ENCODE measurements around the gene CPXM2. TPM values are rescaled to one million over a fixed set of nuclear protein-coding genes. Genes with fewer than 3 reads are reported as not detected.

CPXM2 gene
- total and polyA plus RNA-seq, 9 of the 15 experiments (the other 6 are each of a cell fraction or from before 2014, with no cell fraction given), result not detected

- WGBS (ENCODE audit: insufficient coverage, low coverage, missing lambda C conversion rate), result 0% methylated on average over 4 of the region's 4 CpGs
- CTCF ChIA-PET (ENCODE audit: low intra/inter-chr PET ratio), result no interaction called here
- in situ Hi-C loops (cut with MboI), result no loop called here
- H3K4me2 ChIP-seq (ENCODE audit: insufficient read depth, low read length), result no peak overlapping the region
- intact Hi-C loops (cut with micrococcal nuclease), result no loop called here
- no peak overlapping the region for H2AFZ ChIP-seq (ENCODE audit: low read depth, low read length)
- FAIRE-seq (no peak), DNase-seq (ENCODE audit: extremely low read depth in 1 of 4, low spot score in 3 of 4) (no peak), ATAC-seq (no peak)
- H3K4me3 ChIP-seq, result no peak overlapping the region
- no peaks in the 10 kb centered on the region for H3K9me1 ChIP-seq (ENCODE audit: control insufficient read depth, insufficient read depth, low read length)
- H4K20me1 ChIP-seq (replicated peaks; ENCODE audit: control insufficient read depth, insufficient read depth, low read length), result no peaks in the 10 kb centered on the region
- 0 out of 5 replicates have a peak, but pooled peaks cover 0 to 4% of the 10 kb centered on the region in 2 experiments for H3K27me3 ChIP-seq (ENCODE audit: control insufficient read depth in 2 of 2, insufficient read depth in 2 of 2, low read length in 2 of 2)
- no peaks in the 10 kb centered on the region for H3K36me3 ChIP-seq (ENCODE audit: control insufficient read depth, insufficient read depth, low read length)
- no peaks in the 10 kb centered on the region for H3K4me1 ChIP-seq (replicated peaks in 1 of 2; ENCODE audit: control insufficient read depth in 2 of 2, insufficient read depth in 2 of 2, low read length in 2 of 2)
- H3K27ac ChIP-seq (ENCODE audit: extremely low read depth, low read depth, low read length), result no peak overlapping the region
- H3K9me3 ChIP-seq (replicated peaks; ENCODE audit: control insufficient read depth, insufficient read depth, low read depth, low read length), result 0 out of 2 replicates have a peak, but pooled peaks cover 1% of the 10 kb centered on the region
- H3K79me2 ChIP-seq (ENCODE audit: control insufficient read depth, insufficient read depth, low read length), result no peaks in the 10 kb centered on the region
- no peak overlapping the region for H3K9ac ChIP-seq (ENCODE audit: insufficient read depth in 1 of 2, low read depth in 2 of 2, low read length in 2 of 2)
- BruUV-seq (replicated peaks), result no TSS peak
- no peak for TF ChIP-seq XRCC5 (IDR thresholded peaks at IDR 0.05; ENCODE audit: low read depth, low read length)
- POLR2A ChIA-PET, result interaction anchor here (0.9 kb wide), 1 partner anchor 11 kb away, joined by 3 read pairs; no protein-coding TSS in a partner anchor
Measured at GRCh38 chr10:123769647-123770046, 122.0 kb downstream of the CPXM2 start.

- no peak for DNase-seq (ENCODE audit: extremely low read depth in 1 of 4, low spot score in 3 of 4)
- no peaks in the 10 kb centered on the region for H3K36me3 ChIP-seq (ENCODE audit: control insufficient read depth, insufficient read depth, low read length)
- ChIA-PET CTCF (ENCODE audit: low intra/inter-chr PET ratio) (no interaction called here), POLR2A (no interaction called here)
- H2AFZ ChIP-seq (ENCODE audit: low read depth, low read length), result no peak overlapping the region
- no peaks in the 10 kb centered on the region for H3K9me3 ChIP-seq (replicated peaks; ENCODE audit: control insufficient read depth, insufficient read depth, low read depth, low read length)
- no peak overlapping the region for H3K27ac ChIP-seq (ENCODE audit: extremely low read depth, low read depth, low read length)
- BruUV-seq (replicated peaks), result no TSS peak
- no peak overlapping the region for H3K4me3 ChIP-seq
- no peaks in the 10 kb centered on the region for H3K9me1 ChIP-seq (ENCODE audit: control insufficient read depth, insufficient read depth, low read length)
- in situ Hi-C loops (cut with MboI) (no loop called here), intact Hi-C loops (cut with micrococcal nuclease) (no loop called here)
- H4K20me1 ChIP-seq (replicated peaks; ENCODE audit: control insufficient read depth, insufficient read depth, low read length), result no peaks in the 10 kb centered on the region
- peaks cover 0 to 6% of the 10 kb centered on the region in 2 experiments; a peak in 2 of 5 replicates for H3K27me3 ChIP-seq (ENCODE audit: control insufficient read depth in 2 of 2, insufficient read depth in 2 of 2, low read length in 2 of 2)
- no peaks in the 10 kb centered on the region for H3K79me2 ChIP-seq (ENCODE audit: control insufficient read depth, insufficient read depth, low read length)
- ATAC-seq, result no peak
- no peak for FAIRE-seq
- H3K4me2 ChIP-seq (ENCODE audit: insufficient read depth, low read length), result no peak overlapping the region
- H3K9ac ChIP-seq (ENCODE audit: insufficient read depth in 1 of 2, low read depth in 2 of 2, low read length in 2 of 2), result no peak overlapping the region
- 3% methylated on average over 8 of the region's 8 CpGs for WGBS (ENCODE audit: insufficient coverage, low coverage, missing lambda C conversion rate)
- H3K4me1 ChIP-seq (replicated peaks in 1 of 2; ENCODE audit: control insufficient read depth in 2 of 2, insufficient read depth in 2 of 2, low read length in 2 of 2), result no peaks in the 10 kb centered on the region
- TF ChIP-seq FOXP1 (CRISPR knock-in tag; IDR thresholded peaks at IDR 0.05) (no peak), ZNF24 (IDR thresholded peaks at IDR 0.05) (no peak), ERF (CRISPR knock-in tag; IDR thresholded peaks at IDR 0.05) (no peak), CCNT2 (IDR thresholded peaks at IDR 0.05; ENCODE audit: borderline replicate concordance, extremely low read depth, insufficient read length, low read depth, low read length) (no peak), KAT7 (CRISPR knock-in tag; IDR thresholded peaks at IDR 0.05; ENCODE audit: borderline replicate concordance) (no peak), RBBP5 (IDR thresholded peaks at IDR 0.05; ENCODE audit: borderline replicate concordance, insufficient read depth, low read length, poor library complexity, severe bottlenecking) (no peak), ZNF717 (CRISPR knock-in tag; IDR thresholded peaks at IDR 0.05) (no peak), PTRF (tag; IDR thresholded peaks at IDR 0.05) (no peak), DLX4 (CRISPR knock-in tag; IDR thresholded peaks at IDR 0.05) (no peak), ARID3B (CRISPR knock-in tag; IDR thresholded peaks at IDR 0.05; ENCODE audit: borderline replicate concordance) (no peak)
- TF ChIP-seq, protein P1, sequence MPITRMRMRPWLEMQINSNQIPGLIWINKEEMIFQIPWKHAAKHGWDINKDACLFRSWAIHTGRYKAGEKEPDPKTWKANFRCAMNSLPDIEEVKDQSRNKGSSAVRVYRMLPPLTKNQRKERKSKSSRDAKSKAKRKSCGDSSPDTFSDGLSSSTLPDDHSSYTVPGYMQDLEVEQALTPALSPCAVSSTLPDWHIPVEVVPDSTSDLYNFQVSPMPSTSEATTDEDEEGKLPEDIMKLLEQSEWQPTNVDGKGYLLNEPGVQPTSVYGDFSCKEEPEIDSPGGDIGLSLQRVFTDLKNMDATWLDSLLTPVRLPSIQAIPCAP (CRISPR knock-in tag; IDR thresholded peaks at IDR 0.05; ENCODE audit: borderline replicate concordance), result no peak
Measured at GRCh38 chr10:123766761-123767160, 124.8 kb downstream of the CPXM2 start.

Data from K562 (cell line).